ENCODE results near the gene PPP1R12A.

PPP1R12A gene

GRCh38 chr12:79921786-79922185 is 13.1 kb downstream of the PPP1R12A start:
- H3K27ac Mint-ChIP-seq, result no peak overlapping the region
- H3K9me3 Mint-ChIP-seq, result no peaks in the 10 kb centered on the region
- no peaks in the 10 kb centered on the region for H3K27me3 Mint-ChIP-seq
- peaks cover 76% of the 10 kb centered on the region for H3K4me1 Mint-ChIP-seq
- no peak overlapping the region for H3K4me3 Mint-ChIP-seq
- peaks cover 7% of the 10 kb centered on the region for H3K36me3 Mint-ChIP-seq

- Mint-ChIP-seq H3K4me1 (peaks cover 82% of the 10 kb centered on the region), H3K4me3 (no peak overlapping the region)
These were observed 14.3 kb downstream of the PPP1R12A start for GRCh38 chr12:79920421-79921238.

GRCh38 chr12:79919762-79920161 is 15.1 kb downstream of the PPP1R12A start:
- Mint-ChIP-seq H3K4me3 (no peak overlapping the region), H3K9me3 (no peaks in the 10 kb centered on the region), H3K4me1 (peaks cover 81% of the 10 kb centered on the region), H3K27me3 (no peaks in the 10 kb centered on the region), H3K27ac (no peak overlapping the region), H3K36me3 (peaks cover 7% of the 10 kb centered on the region)

More at GRCh38 chr12:79920421-79921238, 14.3 kb downstream of the PPP1R12A start:
- Mint-ChIP-seq H3K27ac (no peak overlapping the region), H3K27me3 (no peaks in the 10 kb centered on the region), H3K9me3 (no peaks in the 10 kb centered on the region), H3K36me3 (peaks cover 7% of the 10 kb centered on the region)

GRCh38 chr12:79916826-79917225 is 18.1 kb downstream of the PPP1R12A start:
- Mint-ChIP-seq H3K4me1 (peaks cover 87% of the 10 kb centered on the region), H3K27me3 (no peaks in the 10 kb centered on the region), H3K36me3 (peaks cover 7% of the 10 kb centered on the region), H3K4me3 (no peak overlapping the region), H3K27ac (no peak overlapping the region), H3K9me3 (no peaks in the 10 kb centered on the region)

GRCh38 chr12:79911889-79912656 is 22.8 kb downstream of the PPP1R12A start:
- no peaks in the 10 kb centered on the region for H3K27me3 Mint-ChIP-seq
- no peaks in the 10 kb centered on the region for H3K9me3 Mint-ChIP-seq
- H3K27ac Mint-ChIP-seq, result peak overlapping the region; percentile 0
- peaks cover 80% of the 10 kb centered on the region for H3K4me1 Mint-ChIP-seq
- H3K4me3 Mint-ChIP-seq, result peak overlapping the region; percentile 11
- H3K36me3 Mint-ChIP-seq, result no peaks in the 10 kb centered on the region

- no peaks in the 10 kb centered on the region for H3K27me3 Mint-ChIP-seq
- peaks cover 81% of the 10 kb centered on the region for H3K4me1 Mint-ChIP-seq
- no peaks in the 10 kb centered on the region for H3K36me3 Mint-ChIP-seq
- H3K4me3 Mint-ChIP-seq, result no peak overlapping the region
- peak overlapping the region; percentile 53 for H3K27ac Mint-ChIP-seq
- H3K9me3 Mint-ChIP-seq, result no peaks in the 10 kb centered on the region
These were observed 26.5 kb downstream of the PPP1R12A start for GRCh38 chr12:79908366-79908765.

- Mint-ChIP-seq H3K4me1 (peaks cover 84% of the 10 kb centered on the region), H3K36me3 (peaks cover 2% of the 10 kb centered on the region), H3K4me3 (no peak overlapping the region), H3K27ac (no peak overlapping the region), H3K27me3 (no peaks in the 10 kb centered on the region), H3K9me3 (no peaks in the 10 kb centered on the region)
These were observed 33.4 kb downstream of the PPP1R12A start for GRCh38 chr12:79901506-79901905.

- Mint-ChIP-seq H3K9me3 (no peaks in the 10 kb centered on the region), H3K27me3 (no peaks in the 10 kb centered on the region), H3K4me1 (peaks cover 83% of the 10 kb centered on the region), H3K36me3 (peaks cover 2% of the 10 kb centered on the region), H3K27ac (no peak overlapping the region), H3K4me3 (no peak overlapping the region)
These were observed 33.9 kb downstream of the PPP1R12A start for GRCh38 chr12:79900951-79901350.

- peaks cover 2% of the 10 kb centered on the region for H3K36me3 Mint-ChIP-seq
- H3K4me1 Mint-ChIP-seq, result peaks cover 86% of the 10 kb centered on the region
- H3K9me3 Mint-ChIP-seq, result no peaks in the 10 kb centered on the region
- no peaks in the 10 kb centered on the region for H3K27me3 Mint-ChIP-seq
- no peak overlapping the region for H3K4me3 Mint-ChIP-seq
- peak overlapping the region; percentile 26 for H3K27ac Mint-ChIP-seq
These were observed 34.7 kb downstream of the PPP1R12A start for GRCh38 chr12:79900199-79900598.

- peak overlapping the region; percentile 8 for H3K27ac Mint-ChIP-seq
- H3K4me3 Mint-ChIP-seq, result no peak overlapping the region
- H3K4me1 Mint-ChIP-seq, result peaks cover 84% of the 10 kb centered on the region
- peaks cover 7% of the 10 kb centered on the region for H3K36me3 Mint-ChIP-seq
- H3K9me3 Mint-ChIP-seq, result no peaks in the 10 kb centered on the region
- no peaks in the 10 kb centered on the region for H3K27me3 Mint-ChIP-seq
These were observed 37.3 kb downstream of the PPP1R12A start for GRCh38 chr12:79897617-79898016.

- Mint-ChIP-seq H3K27ac (peak overlapping the region; percentile 42), H3K4me1 (peaks cover 85% of the 10 kb centered on the region), H3K27me3 (no peaks in the 10 kb centered on the region), H3K4me3 (no peak overlapping the region), H3K36me3 (peaks cover 10% of the 10 kb centered on the region), H3K9me3 (no peaks in the 10 kb centered on the region)
These were observed 39.1 kb downstream of the PPP1R12A start for GRCh38 chr12:79895804-79896203.

- Mint-ChIP-seq H3K27ac (no peak overlapping the region), H3K9me3 (no peaks in the 10 kb centered on the region), H3K36me3 (peaks cover 10% of the 10 kb centered on the region), H3K4me1 (peaks cover 85% of the 10 kb centered on the region), H3K27me3 (no peaks in the 10 kb centered on the region), H3K4me3 (no peak overlapping the region)
These were observed 39.8 kb downstream of the PPP1R12A start for GRCh38 chr12:79895071-79895470.

GRCh38 chr12:79891506-79892162 is 43.3 kb downstream of the PPP1R12A start:
- Mint-ChIP-seq H3K4me1 (peaks cover 86% of the 10 kb centered on the region), H3K4me3 (no peak overlapping the region), H3K36me3 (peaks cover 10% of the 10 kb centered on the region), H3K27me3 (no peaks in the 10 kb centered on the region), H3K27ac (peak overlapping the region; percentile 25), H3K9me3 (no peaks in the 10 kb centered on the region)

- Mint-ChIP-seq H3K9me3 (no peaks in the 10 kb centered on the region), H3K36me3 (peaks cover 6% of the 10 kb centered on the region), H3K4me3 (no peak overlapping the region), H3K27me3 (no peaks in the 10 kb centered on the region), H3K4me1 (peaks cover 80% of the 10 kb centered on the region), H3K27ac (no peak overlapping the region)
These were observed 47.0 kb downstream of the PPP1R12A start for GRCh38 chr12:79887890-79888289.

- H3K4me3 Mint-ChIP-seq, result no peak overlapping the region
- H3K36me3 Mint-ChIP-seq, result peaks cover 5% of the 10 kb centered on the region
- no peak overlapping the region for H3K27ac Mint-ChIP-seq
- peaks cover 86% of the 10 kb centered on the region for H3K4me1 Mint-ChIP-seq
- no peaks in the 10 kb centered on the region for H3K9me3 Mint-ChIP-seq
- H3K27me3 Mint-ChIP-seq, result no peaks in the 10 kb centered on the region
These were observed 47.9 kb downstream of the PPP1R12A start for GRCh38 chr12:79886917-79887519.

Measured in activated naive CD4-positive, alpha-beta T cell treated with anti-CD3 and anti-CD28 coated beads, Interleukin-2, amount 50 U/mL, for 24 hours (primary cell).